Pulmonary artery endothelial cell (primary cell): ENCODE data around the gene MIAT. TPM values are rescaled to one million over a fixed set of nuclear protein-coding genes. Genes with fewer than 3 reads are reported as not detected.

Experiments
- total RNA-seq: library from RNA; depleted of rRNA; stranded (reverse); fragments of >200 nt; gene quantifications from 2 replicates; pipeline ENCODE4 v1.2.3, GENCODE V29; 2014

The MIAT gene
- total RNA-seq, 1 donor from 2014 or later, result 0.26 TPM

Other genes starting within 250 kb of the MIAT start
- gene ASPHD2, start 228.3 kb upstream of the MIAT start, total RNA-seq, result 7.5 and 8.2 TPM in 2 replicates
- gene HPS4, start 173.8 kb upstream of the MIAT start, total RNA-seq, result 18.0 and 18.4 TPM in 2 replicates
- gene SRRD, start 173.7 kb upstream of the MIAT start, total RNA-seq, result 17.6 and 28.9 TPM in 2 replicates
- 40.1 and 57.1 TPM in 2 replicates for gene TFIP11, start 145.1 kb upstream of the MIAT start, total RNA-seq
- 33.6 and 56.7 TPM in 2 replicates for gene TPST2, start 67.5 kb upstream of the MIAT start, total RNA-seq
- not detected in 2 replicates for gene CRYBB1, start 39.6 kb upstream of the MIAT start, total RNA-seq
- not detected in 2 replicates for gene CRYBA4, start 35.6 kb upstream of the MIAT start, total RNA-seq